B cell (primary cell): ENCODE data around the gene CETP. TPM values are rescaled to one million over a fixed set of nuclear protein-coding genes. Genes with fewer than 3 reads are reported as not detected.

Experiments
- ATAC-seq: fragments of 200-7000 bp; cut with Tn5 transposase; one replicate; pipeline ENCODE4 v1.10.0; 2021; ENCODE audit warnings: low read depth, mild to moderate bottlenecking, moderate number of reproducible peaks, moderate library complexity
- CTCF ChIA-PET: fragments of 350-600 bp; sonication (Branson Sonifier 250); formaldehyde crosslinking; loops from one replicate; lab custom pipeline; 2021; ENCODE audit warnings: antibody characterized with exemption, inconsistent platforms; lab: Charles Lee
- POLR2A ChIA-PET: fragments of 350-600 bp; sonication (Branson Sonifier 250); formaldehyde crosslinking; loops from one replicate; lab custom pipeline; 2021; ENCODE audit warnings: antibody characterized with exemption; lab: Charles Lee
- DNase-seq: peaks from one replicate; pipeline ENCODE4 v3.0.0; 2013
- H2AFZ ChIP-seq: 2 replicates; pipeline ENCODE4 v1.6.1; 2012; ENCODE audit warnings: mild to moderate bottlenecking, low read depth, low read length; ENCODE audit not compliant: insufficient read depth, poor library complexity, severe bottlenecking
- H3K27ac ChIP-seq, 2 donors: 1 replicate in 1 of 2; 2 replicates in 1 of 2; pipeline ENCODE4 v1.5.1; 2012 to 2013; ENCODE audit warnings: low read length in 2 of 2, mild to moderate bottlenecking in 2 of 2, moderate library complexity in 1 of 2
- H3K27me3 ChIP-seq, 4 experiments: fragments of 200-600 bp in 1 of 4; sonication (generic) in 1 of 4; replicated peaks in 1 of 4; 1 replicate in 2 of 4; 2 replicates in 2 of 4; pipeline versions ENCODE4 v1.6.1 to v1.7.0; 2013 to 2016; ENCODE audit warnings: low read length in 3 of 4, mild to moderate bottlenecking in 2 of 4, mixed read lengths in 1 of 4, moderate library complexity in 1 of 4; ENCODE audit not compliant: insufficient read depth in 4 of 4, control insufficient read depth in 3 of 4; ENCODE audit errors: control extremely low read depth in 1 of 4
- H3K36me3 ChIP-seq, 2 experiments: replicated peaks in 1 of 2; 1 replicate in 1 of 2; 2 replicates in 1 of 2; pipeline versions ENCODE4 v1.6.1 to v1.7.1; 2013; ENCODE audit warnings: low read length in 1 of 2; ENCODE audit not compliant: insufficient read depth in 2 of 2, control insufficient read depth in 1 of 2; ENCODE audit errors: control extremely low read depth in 1 of 2, extremely low read depth in 1 of 2
- H3K4me1 ChIP-seq, 2 donors: fragments of 200-600 bp in 1 of 2; sonication (generic) in 1 of 2; 1 replicate in 1 of 2; 2 replicates in 1 of 2; pipeline versions ENCODE4 v1.5.1 to v1.6.1; 2013 to 2017; ENCODE audit warnings: low read length in 2 of 2; ENCODE audit not compliant: control insufficient read depth in 2 of 2, insufficient read depth in 2 of 2
- H3K4me2 ChIP-seq: replicated peaks from 2 replicates; pipeline ENCODE3; 2012; ENCODE audit warnings: mild to moderate bottlenecking, low read depth, low read length; ENCODE audit not compliant: poor library complexity, severe bottlenecking
- H3K4me3 ChIP-seq, 5 experiments: fragments of 200-600 bp in 1 of 5; sonication (generic) in 1 of 5; 1 replicate in 3 of 5; 2 replicates in 2 of 5; pipeline versions ENCODE4 v1.5.1 to v1.7.0; 2011 to 2016; ENCODE audit warnings: low read length in 4 of 5, mild to moderate bottlenecking in 4 of 5, low read depth in 2 of 5, control low read depth in 1 of 5, moderate library complexity in 1 of 5; ENCODE audit not compliant: insufficient read depth in 1 of 5; ENCODE audit errors: control extremely low read depth in 1 of 5, extremely low read depth in 1 of 5
- H3K79me2 ChIP-seq: fragments of 200-600 bp; sonication (generic); one replicate; pipeline ENCODE4 v1.6.0; 2016; ENCODE audit warnings: low read length; ENCODE audit not compliant: control insufficient read depth, insufficient read depth
- H3K9ac ChIP-seq: fragments of 200-600 bp; sonication (generic); 2 replicates; pipeline ENCODE4 v1.6.1; 2017; ENCODE audit warnings: mild to moderate bottlenecking, low read length, moderate library complexity
- H3K9me3 ChIP-seq, 3 donors: one replicate each; pipeline versions ENCODE4 v1.6.1 to v1.7.1; 2013; ENCODE audit warnings: low read length in 2 of 3; ENCODE audit not compliant: control insufficient read depth in 2 of 3, insufficient read depth in 1 of 3; ENCODE audit errors: control extremely low read depth in 1 of 3
- H4K20me1 ChIP-seq: 2 replicates; pipeline ENCODE4 v1.6.0; 2012; ENCODE audit warnings: mild to moderate bottlenecking, low read length; ENCODE audit not compliant: insufficient read depth, control insufficient read depth, poor library complexity, severe bottlenecking
- H3K27ac Mint-ChIP-seq: one replicate; pipeline ENCODE4 v1.8.0; 2021; ENCODE audit warnings: mixed read lengths
- H3K27me3 Mint-ChIP-seq: one replicate; pipeline ENCODE4 v1.8.0; 2021; ENCODE audit warnings: mixed read lengths
- H3K4me1 Mint-ChIP-seq: one replicate; pipeline ENCODE4 v1.8.0; 2021; ENCODE audit warnings: mixed read lengths
- H3K4me3 Mint-ChIP-seq: one replicate; pipeline ENCODE4 v1.8.0; 2021; ENCODE audit warnings: mixed read lengths
- H3K9me3 Mint-ChIP-seq: one replicate; pipeline ENCODE4 v1.8.0; 2022; ENCODE audit warnings: mixed read lengths; ENCODE audit not compliant: insufficient read depth
- CTCF ChIP-seq: fragments of 200-600 bp; IDR thresholded peaks from one replicate; pipeline ENCODE4 v1.8.0; 2022; ENCODE audit warnings: antibody characterized with exemption, mild to moderate bottlenecking
- EZH2 ChIP-seq: IDR thresholded peaks from 2 replicates; pipeline ENCODE4 v1.6.1; 2012; ENCODE audit warnings: borderline replicate concordance, low read depth, mild to moderate bottlenecking, moderate library complexity, low read length; ENCODE audit not compliant: insufficient read depth, poor library complexity, severe bottlenecking
- WGBS: methylation state at CpG from one replicate; pipeline ENCODE4 v1.1.5; 2013; ENCODE audit warnings: missing lambda C conversion rate; ENCODE audit not compliant: insufficient coverage; 5-methylcytosine and 5-hydroxymethylcytosine counted together
- intact Hi-C: fragments of 100-400 bp; cut with micrococcal nuclease; formaldehyde crosslinking; loops from one replicate; pipeline ENCODE4 v1.10.0; 2022
- polyA plus RNA-seq: library from polyadenylated mRNA; depleted of rRNA; stranded (reverse); fragments of >200 nt; gene quantifications from 2 replicates; pipeline ENCODE4 v1.2.3, GENCODE V29; 2012
- total RNA-seq, 2 donors: library from RNA; stranded (reverse); fragments of 120-200 nt in 1 of 2; gene quantifications; 1 replicate in 1 of 2; 2 replicates in 1 of 2; pipeline versions ENCODE4 v1.2.3 to v1.2.4, GENCODE V29; 2013 to 2022

Gene CETP
- total and polyA plus RNA-seq, 2 donors (not counting 1 experiment from before 2014, with no cell fraction given): 0.18 to 1.3 TPM

DNA sequence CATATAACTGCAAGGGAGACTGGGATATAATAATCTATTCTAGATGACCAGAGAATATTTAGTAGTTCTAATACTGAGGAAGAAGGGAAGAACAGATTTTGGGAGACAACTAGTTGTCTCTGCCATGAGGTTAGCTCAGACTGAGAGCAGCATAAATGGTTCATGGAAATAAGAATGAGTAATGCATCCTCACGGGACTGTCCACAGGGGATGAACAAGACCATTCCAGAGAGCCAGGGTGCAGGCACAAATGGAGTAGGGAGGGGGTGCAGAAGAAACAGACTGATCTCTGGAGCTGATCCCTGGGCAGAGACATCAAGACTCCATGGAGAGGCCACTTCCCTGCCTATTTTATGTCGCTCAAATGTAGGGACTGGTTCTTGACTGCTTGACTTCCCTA, 58.0 kb downstream of the CETP start:
- no peak overlapping the region for H3K4me3 ChIP-seq
- Mint-ChIP-seq H3K27me3 (no peaks in the 10 kb centered on the region), H3K4me1 (peaks cover 12% of the 10 kb centered on the region), H3K4me3 (no peak overlapping the region), H3K27ac (peak overlapping the region; percentile 34), H3K9me3 (no peaks in the 10 kb centered on the region)
- H3K9me3 ChIP-seq: no peaks in the 10 kb centered on the region
- no peaks in the 10 kb centered on the region for H3K27me3 ChIP-seq
- H4K20me1 ChIP-seq: peaks cover 4% of the 10 kb centered on the region
- peaks cover 14 to 82% of the 10 kb centered on the region in 2 experiments for H3K36me3 ChIP-seq
- H3K27ac ChIP-seq: no peak overlapping the region
- WGBS: 100% methylated on average over 2 of the region's 2 CpGs
- DNase-seq (no peak), ATAC-seq (no peak)
- no peak overlapping the region for H2AFZ ChIP-seq
- H3K79me2 ChIP-seq: peaks cover 53% of the 10 kb centered on the region
- TF ChIP-seq EZH2 (no peak), CTCF (no peak)
- intact Hi-C loops: no loop called here
- ChIA-PET CTCF (interaction anchor here (1.1 to 2.6 kb wide), 3 partner anchors 9 to 55 kb away, joined by 5 to 8 read pairs (median 7); no protein-coding TSS in a partner anchor), POLR2A (interaction anchor here (0.6 kb wide), 1 partner anchor 69 kb away, joined by 7 read pairs; no protein-coding TSS in a partner anchor)
- H3K9ac ChIP-seq: no peak overlapping the region
- H3K4me2 ChIP-seq: no peak overlapping the region
- peaks cover 4 to 23% of the 10 kb centered on the region in 2 donors for H3K4me1 ChIP-seq

- no peaks in the 10 kb centered on the region for H3K9me3 Mint-ChIP-seq
- peak overlapping the region; percentile 43 for H3K27ac Mint-ChIP-seq
- 93% methylated on average over 8 of the region's 8 CpGs for WGBS
- H3K4me3 ChIP-seq: no peak overlapping the region
- ATAC-seq: no peak
- H3K4me2 ChIP-seq: no peak overlapping the region
- H3K27me3 ChIP-seq: no peaks in the 10 kb centered on the region
- no peak overlapping the region for H3K9ac ChIP-seq
- POLR2A ChIA-PET: interaction anchor here (0.5 to 0.8 kb wide), 3 partner anchors 31 to 148 kb away, joined by 4 to 12 read pairs (median 5); partner anchors contain the start of gene NLRC5
- CTCF ChIA-PET: interaction anchor here (1.0 to 2.6 kb wide), 4 partner anchors 10 to 56 kb away, joined by 4 to 8 read pairs (median 6); no protein-coding TSS in a partner anchor
- no peaks in the 10 kb centered on the region for H3K27me3 Mint-ChIP-seq
- TF ChIP-seq CTCF (no peak), EZH2 (no peak)
- no peak overlapping the region for H2AFZ ChIP-seq
- H3K36me3 ChIP-seq: peaks cover 14 to 87% of the 10 kb centered on the region in 2 experiments
- peaks cover 9% of the 10 kb centered on the region for H3K4me1 Mint-ChIP-seq
- intact Hi-C loops: no loop called here
- no peak for DNase-seq
- no peaks in the 10 kb centered on the region for H3K9me3 ChIP-seq
- H4K20me1 ChIP-seq: peaks cover 4% of the 10 kb centered on the region
- no peak overlapping the region for H3K27ac ChIP-seq
- H3K4me1 ChIP-seq: peaks cover 0 to 27% of the 10 kb centered on the region in 2 donors
- H3K4me3 Mint-ChIP-seq: no peak overlapping the region
- peaks cover 47% of the 10 kb centered on the region for H3K79me2 ChIP-seq
Measured at GRCh38 chr16:57020651-57021050, 58.9 kb downstream of the CETP start.
